GM12865 (cell line): ENCODE measurements around the gene SH3PXD2A.

ENCODE experiments used
- DNase-seq: peaks from one replicate; pipeline ENCODE4 v3.0.0; 2010; ENCODE audit warnings: low read depth
- H3K4me3 ChIP-seq: 2 replicates; pipeline ENCODE4 v1.5.1; 2011; ENCODE audit warnings: mild to moderate bottlenecking, low read depth, low read length, control low read depth
- CTCF ChIP-seq: IDR thresholded peaks from 2 replicates; pipeline ENCODE4 v1.5.1; 2011; ENCODE audit warnings: low read length, control low read depth, low read depth, inconsistent platforms; ENCODE audit not compliant: insufficient read depth; ENCODE audit errors: missing control alignments

SH3PXD2A gene

GRCh38 chr10:103690281-103690680 is 165.1 kb downstream of the SH3PXD2A start:
- DNase-seq = no peak
- no peak overlapping the region for H3K4me3 ChIP-seq
- TF ChIP-seq CTCF = no peak

- H3K4me3 ChIP-seq = no peak overlapping the region
- TF ChIP-seq CTCF = no peak
- no peak for DNase-seq
Measured at GRCh38 chr10:103688491-103688890, 166.9 kb downstream of the SH3PXD2A start.

- no peak overlapping the region for H3K4me3 ChIP-seq
- no peak for TF ChIP-seq CTCF
- no peak for DNase-seq
Measured at GRCh38 chr10:103687718-103688117, 167.7 kb downstream of the SH3PXD2A start.

- H3K4me3 ChIP-seq = no peak overlapping the region
- no peak for DNase-seq
- TF ChIP-seq CTCF = no peak
Measured at GRCh38 chr10:103687172-103687571, 168.2 kb downstream of the SH3PXD2A start.

GRCh38 chr10:103685880-103686669 is 169.3 kb downstream of the SH3PXD2A start:
- H3K4me3 ChIP-seq = no peak overlapping the region
- TF ChIP-seq CTCF = peak; percentile 95
- peak; percentile 71 for DNase-seq

GRCh38 chr10:103683851-103684250 is 171.5 kb downstream of the SH3PXD2A start:
- no peak for DNase-seq
- TF ChIP-seq CTCF = no peak

GRCh38 chr10:103682631-103683030 is 172.7 kb downstream of the SH3PXD2A start:
- no peak for TF ChIP-seq CTCF
- DNase-seq = no peak
- H3K4me3 ChIP-seq = no peak overlapping the region

More at GRCh38 chr10:103683851-103684250, 171.5 kb downstream of the SH3PXD2A start:
- no peak overlapping the region for H3K4me3 ChIP-seq
